Fibroblast of skin of right quadriceps (primary cell): ENCODE data around the gene DIP2B.
A peak's percentile ranks its signal among the peaks of the same experiment; 100 is the strongest.

Experiments
- DNase-seq: peaks from one replicate; pipeline ENCODE4 v3.0.0-alpha.2; 2013

The DIP2B gene

DNA sequence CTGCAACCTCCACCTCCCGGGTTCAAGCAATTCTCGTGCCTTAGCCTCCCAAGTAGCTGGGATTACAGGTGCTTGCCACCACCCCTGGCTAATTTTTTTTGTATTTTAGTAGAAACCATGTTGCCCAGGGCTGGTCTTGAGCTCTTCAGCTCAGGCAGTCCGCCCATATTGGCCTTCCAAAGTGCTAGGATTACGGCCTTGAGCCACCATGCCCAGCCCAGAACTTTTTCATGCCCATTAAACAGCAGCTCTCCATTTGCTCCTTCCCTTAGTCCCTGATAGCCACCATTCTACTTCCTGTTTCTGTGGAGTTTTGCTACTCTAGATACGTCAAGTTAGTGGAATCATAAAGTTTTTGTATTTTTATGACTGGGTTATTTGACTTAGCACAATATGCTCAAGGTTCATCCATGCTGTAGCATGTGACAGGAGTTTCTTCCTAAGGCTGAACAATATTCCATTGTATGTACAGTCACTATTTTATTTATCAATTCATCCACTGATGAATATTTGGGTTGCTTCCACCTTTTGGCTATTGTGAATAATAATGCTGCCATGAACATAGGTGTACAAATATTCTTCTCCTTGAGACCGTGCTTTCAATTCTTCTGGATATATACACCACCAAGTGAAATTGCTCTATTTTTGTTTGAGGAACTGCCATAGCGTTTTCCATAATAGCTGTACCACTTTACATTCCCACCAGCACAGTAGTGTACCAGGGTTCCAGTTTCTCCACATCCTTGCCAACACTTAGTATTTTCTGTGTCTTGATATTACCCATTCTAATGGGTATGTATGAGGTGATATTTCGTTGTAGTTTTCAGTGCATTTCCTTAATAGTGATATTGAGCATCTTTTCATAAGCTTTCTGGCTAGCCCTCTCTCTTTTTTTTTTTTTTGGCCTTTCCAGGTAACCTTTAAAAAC is 274.1 kb downstream of the DIP2B start:
- no peak for DNase-seq

DNA sequence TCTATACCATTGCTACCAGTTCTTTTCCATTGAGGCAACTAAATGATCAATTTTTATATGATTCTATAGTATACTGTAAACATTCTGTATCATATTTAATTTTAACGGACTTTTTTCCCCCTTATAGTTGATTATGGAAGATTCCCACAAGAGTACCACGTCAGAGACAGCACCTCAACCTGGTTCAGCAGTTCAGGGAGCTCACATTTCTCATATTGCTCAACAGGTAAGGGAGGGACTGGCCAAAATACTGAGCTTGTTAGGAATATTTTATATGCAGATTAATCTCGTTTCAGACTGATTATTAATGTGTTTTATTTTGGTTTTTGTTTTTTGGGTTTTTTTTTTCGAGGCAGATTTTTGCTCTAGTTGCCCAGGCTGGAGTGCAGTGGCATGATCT is 275.2 kb downstream of the DIP2B start:
- DNase-seq = no peak

DNA sequence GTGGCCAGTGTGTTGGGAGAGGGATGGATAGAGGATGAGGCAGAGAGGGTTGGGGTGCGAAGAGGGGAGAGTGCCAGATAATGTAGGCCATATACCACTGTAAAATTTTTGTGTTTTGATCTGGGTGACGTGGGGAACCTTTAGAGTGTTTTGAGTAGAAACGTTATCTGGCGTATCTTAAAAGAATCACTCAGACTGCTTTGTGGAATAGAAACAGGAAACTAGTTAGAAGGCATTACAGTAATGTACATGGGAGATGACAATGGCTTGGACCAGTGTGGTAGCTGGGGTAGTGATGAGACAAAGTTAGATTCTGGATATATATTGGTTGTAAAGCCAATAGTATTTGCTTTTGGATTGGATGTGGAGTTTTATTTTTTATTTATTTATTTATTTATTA is 279.7 kb downstream of the DIP2B start:
- DNase-seq = no peak

DNA sequence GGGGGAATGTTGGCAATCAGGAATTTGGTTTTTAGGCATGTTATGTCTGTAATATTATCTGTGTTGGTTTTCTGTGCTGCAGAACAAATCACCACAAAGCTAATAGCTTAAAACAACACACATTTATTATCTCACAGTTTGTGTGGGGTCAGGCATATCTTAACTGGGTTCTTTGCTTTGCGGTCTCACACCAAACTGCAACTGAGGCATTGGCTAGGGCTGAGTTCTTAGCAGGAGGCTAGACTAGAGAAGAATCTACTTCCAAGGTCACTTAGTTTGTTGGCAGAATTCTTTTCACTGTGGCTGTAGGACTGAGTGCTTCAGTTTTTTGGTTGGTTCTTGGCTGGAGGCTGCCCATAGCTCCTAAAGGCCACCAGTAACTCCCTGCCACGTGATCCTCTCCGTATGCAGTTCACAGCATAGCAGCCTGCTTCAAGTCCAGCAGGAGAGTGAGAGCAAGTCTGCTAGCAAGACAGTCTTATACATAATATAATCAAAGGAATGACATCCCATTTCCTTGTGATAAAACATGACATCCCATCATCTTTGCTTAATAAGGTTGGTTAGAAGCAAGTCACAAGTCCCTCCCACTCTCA is 280.7 kb downstream of the DIP2B start:
- DNase-seq = no peak

DNA sequence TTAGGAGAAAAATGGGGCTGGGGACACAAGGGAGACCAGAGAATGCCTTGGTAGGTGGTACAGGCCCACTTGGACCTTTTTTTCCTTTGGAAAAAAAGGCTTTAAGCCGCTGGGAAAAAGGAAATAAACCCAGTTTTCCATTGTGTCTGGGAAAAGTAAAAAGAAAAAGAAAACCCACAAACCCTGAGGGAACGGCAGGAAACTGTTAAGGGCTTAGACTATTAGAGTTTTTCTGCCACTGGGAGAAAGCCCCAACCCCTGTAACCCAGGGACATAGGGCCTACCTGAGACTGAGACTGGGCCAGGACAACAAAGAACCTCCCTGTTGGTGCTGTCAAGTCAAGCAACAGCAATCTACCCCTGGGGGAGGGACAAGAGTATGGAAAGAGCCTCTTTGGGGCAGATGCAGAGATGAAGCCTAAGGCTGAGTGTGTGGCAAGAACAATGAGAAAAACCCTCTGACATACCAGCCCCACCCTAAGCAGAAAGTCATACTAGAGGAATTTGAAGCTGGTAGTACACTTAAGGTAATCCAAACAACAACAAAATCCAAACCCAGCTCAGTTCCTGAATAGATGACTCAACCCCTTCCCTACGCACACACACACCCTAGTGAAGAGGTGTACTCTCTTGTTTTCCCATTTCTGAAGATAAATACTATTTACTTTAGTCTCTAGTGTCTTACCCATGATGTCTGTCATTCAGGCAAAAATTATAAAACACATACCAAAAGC is 281.9 kb downstream of the DIP2B start:
- peak; percentile 90 for DNase-seq

DNA sequence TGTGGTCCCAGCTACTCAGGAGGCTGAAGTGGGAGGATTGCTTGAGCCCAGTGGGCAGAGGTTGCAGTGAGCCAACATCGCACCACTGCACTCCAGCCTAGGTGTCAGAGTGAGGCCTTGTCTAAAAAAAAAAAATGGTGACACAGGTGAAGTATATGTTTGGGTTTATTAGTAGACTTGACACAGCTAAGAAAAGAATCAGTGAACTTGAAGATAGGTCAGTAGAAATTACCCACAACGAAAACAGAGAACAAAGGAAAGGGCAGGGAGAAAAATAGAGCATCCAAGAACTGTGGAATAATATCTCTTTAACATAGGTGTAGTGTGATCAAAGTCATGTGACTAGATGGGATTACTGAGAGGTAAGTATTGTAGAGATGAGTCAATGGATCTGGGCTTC is 282.8 kb downstream of the DIP2B start:
- no peak for DNase-seq

DNA sequence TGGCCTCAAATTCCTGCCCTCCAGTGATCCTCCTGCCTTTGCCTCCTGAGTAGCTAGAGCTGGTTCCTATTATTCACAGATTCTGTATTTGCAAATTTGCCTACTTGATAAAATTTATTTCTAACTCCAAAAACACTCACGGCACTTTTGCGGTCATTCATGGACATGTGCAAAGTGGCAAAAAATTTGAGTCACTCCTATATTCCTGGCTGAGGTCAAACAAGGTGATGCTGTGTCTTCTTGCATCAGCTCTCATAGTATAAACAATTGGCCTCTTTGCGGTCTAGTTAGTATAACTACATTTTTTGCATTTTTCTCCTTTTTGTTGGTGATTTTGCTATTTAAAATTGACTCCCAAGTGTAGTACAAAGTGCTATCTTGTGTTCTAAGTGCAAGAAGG is 283.8 kb downstream of the DIP2B start:
- peak; percentile 67 for DNase-seq

DNA sequence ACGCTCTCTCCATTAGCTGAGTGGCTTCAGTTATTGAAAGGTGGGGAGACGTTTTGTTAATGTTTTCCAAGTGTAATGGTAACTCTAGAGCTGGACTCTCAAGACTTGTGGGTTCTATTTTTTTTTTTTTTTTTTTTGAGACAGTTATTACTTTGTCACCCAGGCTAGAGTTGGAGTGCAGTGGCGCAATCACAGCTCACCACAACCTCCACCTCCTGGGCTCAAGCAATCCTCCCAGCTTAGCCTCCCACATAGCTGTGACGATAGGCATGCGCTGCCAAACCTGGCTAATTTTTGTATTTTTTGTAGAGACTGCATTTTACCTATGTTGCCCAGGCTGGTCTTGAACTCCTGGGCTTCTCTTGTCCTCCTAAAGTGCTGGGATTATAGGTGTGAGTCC is 285.3 kb downstream of the DIP2B start:
- no peak for DNase-seq
